K562 (cell line): ENCODE measurements around the gene TTLL8. TPM values are rescaled to one million over a fixed set of nuclear protein-coding genes. Genes with fewer than 3 reads are reported as not detected.

Source experiments
- DACH1 ChIP-seq: fragments of 450-650 bp; IDR thresholded peaks from 2 replicates; pipeline ENCODE4 v1.6.1; 2018; ENCODE audit not compliant: partially characterized antibody
- DIDO1 ChIP-seq: fragments of 450-650 bp; IDR thresholded peaks from 2 replicates; pipeline ENCODE4 v1.6.1; 2016; ENCODE audit warnings: low read depth, missing biosample characterization, missing genetic modification characterization
- EP300 ChIP-seq: IDR thresholded peaks from 2 replicates; pipeline ENCODE4 v1.6.1; 2012; ENCODE audit warnings: low read length, improper control_type of control experiment
- FOXK2 ChIP-seq, 2 experiments: fragments of 450-650 bp; IDR thresholded peaks in 1 of 2; conservative IDR thresholded peaks in 1 of 2; 2 replicates each; pipeline ENCODE4 v1.6.1; 2016; ENCODE audit warnings: low read depth in 2 of 2, mild to moderate bottlenecking in 1 of 2
- FOXM1 ChIP-seq, 2 experiments: fragments of 450-650 bp in 1 of 2; sonication (generic) in 1 of 2; formaldehyde crosslinking in 1 of 2; IDR thresholded peaks; 2 replicates each; pipeline versions ENCODE4 v1.6.1 to v1.9.0; 2017 to 2022; ENCODE audit warnings: low read depth in 2 of 2, mild to moderate bottlenecking in 2 of 2, missing genetic modification reagents in 1 of 2, moderate library complexity in 1 of 2
- KAT2B ChIP-seq: IDR thresholded peaks from one replicate; pipeline ENCODE4 v1.6.1; 2012; ENCODE audit warnings: low read depth, mild to moderate bottlenecking, control low read depth, inconsistent platforms, low read length, moderate library complexity
- KHSRP ChIP-seq: fragments of 450-650 bp; IDR thresholded peaks from 2 replicates; pipeline ENCODE4 v1.6.1; 2017
- MTA2 ChIP-seq: fragments of 450-650 bp; IDR thresholded peaks from 2 replicates; pipeline ENCODE4 v1.6.1; 2016; ENCODE audit warnings: low read depth
- MXI1 ChIP-seq: IDR thresholded peaks from 2 replicates; pipeline ENCODE4 v1.6.1; 2011; ENCODE audit warnings: low read depth, mild to moderate bottlenecking, improper control_type of control experiment, low read length
- PRMT5 ChIP-seq: sonication (generic); formaldehyde crosslinking; IDR thresholded peaks from 2 replicates; pipeline ENCODE4 v1.5.0; 2020; ENCODE audit warnings: missing genetic modification reagents
- TCF7 ChIP-seq: sonication (generic); IDR thresholded peaks from 2 replicates; pipeline ENCODE4 v1.6.1; 2016; ENCODE audit warnings: antibody characterized with exemption, borderline replicate concordance
- TOE1 ChIP-seq, 2 experiments: fragments of 450-650 bp in 1 of 2; sonication (generic) in 1 of 2; formaldehyde crosslinking in 1 of 2; IDR thresholded peaks; 2 replicates each; pipeline versions ENCODE4 v1.7.1 to v1.8.0; 2016 to 2022; ENCODE audit warnings: borderline replicate concordance in 2 of 2, mild to moderate bottlenecking in 2 of 2, antibody characterized with exemption in 1 of 2, inconsistent platforms in 1 of 2, low read depth in 1 of 2, missing genetic modification reagents in 1 of 2, moderate library complexity in 1 of 2
- ZBED1 ChIP-seq: IDR thresholded peaks from 2 replicates; pipeline ENCODE4 v1.6.1; 2014
- ZBTB7A ChIP-seq: IDR thresholded peaks from 2 replicates; pipeline ENCODE4 v1.6.1; 2011; ENCODE audit warnings: low read depth, mild to moderate bottlenecking, low read length, moderate library complexity, borderline replicate concordance; ENCODE audit not compliant: control insufficient read depth
- ZNF232 ChIP-seq: sonication (generic); formaldehyde crosslinking; IDR thresholded peaks from 2 replicates; pipeline ENCODE4 v1.8.0; 2022; ENCODE audit warnings: mild to moderate bottlenecking, missing genetic modification reagents
- polyA plus RNA-seq, 8 experiments: library from polyadenylated mRNA; depleted of rRNA in 4 of 8; stranded (reverse) in 5 of 8; unstranded in 3 of 8; fragments of >200 nt; fragmentation: Nextera tagmentation in 2 of 8; fragmentation: Illumina TruSeq in 1 of 8; extraction: Ambion mirVana in 2 of 8; extraction: Trizol in 1 of 8; gene quantifications; 2 replicates each; pipeline versions ENCODE4 v1.2.1 to v1.2.3, GENCODE V29; 2011 to 2014; ENCODE audit warnings: inconsistent platforms in 1 of 8, missing spikeins in 1 of 8
- total RNA-seq, 7 experiments: library from RNA; depleted of rRNA in 6 of 7; stranded (reverse); fragments of >200 nt in 6 of 7; fragmentation: Illumina TruSeq in 2 of 7; extraction: Trizol in 2 of 7; gene quantifications; 2 replicates each; pipeline versions ENCODE4 v1.2.1 to v1.2.3, GENCODE V29; 2011 to 2021; ENCODE audit warnings: low replicate concordance in 1 of 7
- TF ChIP-seq, protein P1 (sequence below): sonication (generic); formaldehyde crosslinking; IDR thresholded peaks from 2 replicates; pipeline ENCODE4 v1.8.1; 2023; ENCODE audit warnings: mild to moderate bottlenecking, missing genetic modification reagents
- TF ChIP-seq, protein P2 (sequence below): fragments of 250-450 bp; sonication (Bioruptor Pico); IDR thresholded peaks from 2 replicates; pipeline ENCODE4 v1.8.0; 2022; ENCODE audit warnings: inconsistent platforms

Gene TTLL8
- total and polyA plus RNA-seq, 9 of the 15 experiments (the other 6 are each of a cell fraction or from before 2014, with no cell fraction given) = not detected

DNA sequence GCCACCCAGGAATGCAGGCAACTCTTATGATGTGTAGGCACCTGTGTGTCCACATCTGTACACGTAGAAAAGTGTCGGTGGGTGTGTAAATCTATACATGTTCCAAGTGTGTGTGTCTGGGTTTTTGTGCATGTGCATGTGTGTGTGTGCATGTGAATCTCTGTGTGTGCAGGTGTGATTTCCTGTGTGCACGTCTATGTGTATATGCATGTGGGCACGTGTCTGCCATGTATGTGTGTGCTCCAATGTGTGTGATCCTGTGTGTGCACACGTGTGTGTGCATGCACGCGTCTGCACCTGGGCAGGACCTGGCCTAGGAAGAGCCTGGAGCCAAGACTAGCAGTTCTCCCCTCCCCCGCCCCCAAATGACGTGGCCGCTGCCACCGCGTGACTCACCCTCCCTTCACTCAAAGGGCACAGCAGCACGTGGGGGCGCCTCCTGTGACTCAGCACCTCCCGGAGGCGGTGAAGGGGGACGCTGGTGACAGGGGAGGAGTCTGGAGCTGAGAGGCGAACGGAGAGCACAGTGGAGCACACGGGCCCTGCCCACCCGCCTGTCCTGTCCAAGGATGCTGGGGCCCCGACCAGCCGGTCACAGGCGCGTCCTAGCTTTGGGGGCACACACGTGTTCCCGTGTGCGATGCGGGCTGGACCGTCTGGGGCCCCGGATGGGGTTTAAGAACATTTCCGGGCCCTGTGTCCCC lies 87.4 kb downstream of the TTLL8 start (continued):
- TF ChIP-seq, protein P1, sequence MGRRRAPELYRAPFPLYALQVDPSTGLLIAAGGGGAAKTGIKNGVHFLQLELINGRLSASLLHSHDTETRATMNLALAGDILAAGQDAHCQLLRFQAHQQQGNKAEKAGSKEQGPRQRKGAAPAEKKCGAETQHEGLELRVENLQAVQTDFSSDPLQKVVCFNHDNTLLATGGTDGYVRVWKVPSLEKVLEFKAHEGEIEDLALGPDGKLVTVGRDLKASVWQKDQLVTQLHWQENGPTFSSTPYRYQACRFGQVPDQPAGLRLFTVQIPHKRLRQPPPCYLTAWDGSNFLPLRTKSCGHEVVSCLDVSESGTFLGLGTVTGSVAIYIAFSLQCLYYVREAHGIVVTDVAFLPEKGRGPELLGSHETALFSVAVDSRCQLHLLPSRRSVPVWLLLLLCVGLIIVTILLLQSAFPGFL (CRISPR knock-in tag) = no peak
- TF ChIP-seq MXI1 (peak; percentile 59; the same call in 1 of the 2 replicates), FOXM1 (IDR thresholded peaks at IDR 0.05; ENCODE audit: low read depth) (no peak), FOXM1 (CRISPR knock-in tag; IDR thresholded peaks at IDR 0.05; ENCODE audit: low read depth) (no peak), ZBTB7A (peak; percentile 58), KHSRP (no peak), ZBED1 (no peak), MTA2 (0 out of 2 replicates have a peak, but pooled peaks have one; percentile 9), DIDO1 (tag) (no peak), TCF7 (no peak), EP300 (peak; percentile 79), DACH1 (no peak), TOE1 (IDR thresholded peaks at IDR 0.05; ENCODE audit: borderline replicate concordance) (peak; percentile 90), TOE1 (CRISPR knock-in tag; IDR thresholded peaks at IDR 0.05; ENCODE audit: borderline replicate concordance, low read depth) (no peak), KAT2B (no peak), ZNF232 (CRISPR knock-in tag) (no peak), FOXK2 (conservative IDR thresholded peaks at IDR 0.05 in 1 of 2, IDR thresholded peaks at IDR 0.05 in 1 of 2; ENCODE audit: low read depth in 2 of 2) (peak; percentile 74 to 75; a peak in 3 of 4 replicates), PRMT5 (CRISPR knock-in tag) (no peak)
- TF ChIP-seq, protein P2, sequence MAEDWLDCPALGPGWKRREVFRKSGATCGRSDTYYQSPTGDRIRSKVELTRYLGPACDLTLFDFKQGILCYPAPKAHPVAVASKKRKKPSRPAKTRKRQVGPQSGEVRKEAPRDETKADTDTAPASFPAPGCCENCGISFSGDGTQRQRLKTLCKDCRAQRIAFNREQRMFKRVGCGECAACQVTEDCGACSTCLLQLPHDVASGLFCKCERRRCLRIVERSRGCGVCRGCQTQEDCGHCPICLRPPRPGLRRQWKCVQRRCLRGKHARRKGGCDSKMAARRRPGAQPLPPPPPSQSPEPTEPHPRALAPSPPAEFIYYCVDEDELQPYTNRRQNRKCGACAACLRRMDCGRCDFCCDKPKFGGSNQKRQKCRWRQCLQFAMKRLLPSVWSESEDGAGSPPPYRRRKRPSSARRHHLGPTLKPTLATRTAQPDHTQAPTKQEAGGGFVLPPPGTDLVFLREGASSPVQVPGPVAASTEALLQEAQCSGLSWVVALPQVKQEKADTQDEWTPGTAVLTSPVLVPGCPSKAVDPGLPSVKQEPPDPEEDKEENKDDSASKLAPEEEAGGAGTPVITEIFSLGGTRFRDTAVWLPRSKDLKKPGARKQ (CRISPR knock-in tag) = no peak
